ENCODE data around the gene TBK1. TPM values are rescaled to one million over a fixed set of nuclear protein-coding genes. Genes with fewer than 3 reads are reported as not detected.
A peak's percentile ranks its signal among the peaks of the same experiment; 100 is the strongest.

The TBK1 gene
- total and polyA plus RNA-seq, 9 of the 15 experiments (the other 6 are each of a cell fraction or from before 2014, with no cell fraction given): 20.4 to 42.0 (median 27.8) TPM

GRCh38 chr12:64457032-64457431, 5.1 kb downstream of the TBK1 start (continued):
- TF ChIP-seq UBTF (IDR thresholded peaks at IDR 0.05; ENCODE audit: borderline replicate concordance in 1 of 2, low read depth in 2 of 2, low read length in 2 of 2) (no peak), CEBPG (CRISPR knock-in tag; IDR thresholded peaks at IDR 0.05) (no peak), CEBPG (tag; conservative IDR thresholded peaks at IDR 0.05 in 1 of 2, IDR thresholded peaks at IDR 0.05 in 1 of 2) (no peak), MXD1 (CRISPR knock-in tag; IDR thresholded peaks at IDR 0.05; ENCODE audit: borderline replicate concordance, poor library complexity, severe bottlenecking) (no peak), ZNF583 (CRISPR knock-in tag; IDR thresholded peaks at IDR 0.05) (no peak), ZNF212 (CRISPR knock-in tag; IDR thresholded peaks at IDR 0.05) (no peak), ETS2 (tag; IDR thresholded peaks at IDR 0.05; ENCODE audit: borderline replicate concordance, poor library complexity, severe bottlenecking) (no peak), SMARCE1 (IDR thresholded peaks at IDR 0.05) (peak; percentile 77), STAT5A (IDR thresholded peaks at IDR 0.05; ENCODE audit: borderline replicate concordance, low read length) (peak; percentile 28; the same call in 1 of the 2 replicates), BHLHE40 (IDR thresholded peaks at IDR 0.05; ENCODE audit: low read length) (no peak), E4F1 (CRISPR knock-in tag; IDR thresholded peaks at IDR 0.05; ENCODE audit: borderline replicate concordance) (no peak), NCOA1 (IDR thresholded peaks at IDR 0.05; ENCODE audit: low read depth) (no peak), NFIX (CRISPR knock-in tag; IDR thresholded peaks at IDR 0.05; ENCODE audit: low read depth) (no peak), ETV5 (CRISPR knock-in tag; IDR thresholded peaks at IDR 0.05; ENCODE audit: low read depth) (no peak), TBL1XR1 (IDR thresholded peaks at IDR 0.05; ENCODE audit: low read length in 2 of 2) (no peak), TBP (optimal IDR thresholded peaks at IDR 0.05; ENCODE audit: low read depth, low read length) (no peak), ZNF785 (CRISPR knock-in tag; IDR thresholded peaks at IDR 0.05) (no peak), NFE2 (IDR thresholded peaks at IDR 0.05; ENCODE audit: low read depth) (peak; percentile 44; the same call in 1 of the 2 replicates), ZNF197 (CRISPR knock-in tag; IDR thresholded peaks at IDR 0.05; ENCODE audit: low read depth) (no peak)
- TF ChIP-seq, protein P1, sequence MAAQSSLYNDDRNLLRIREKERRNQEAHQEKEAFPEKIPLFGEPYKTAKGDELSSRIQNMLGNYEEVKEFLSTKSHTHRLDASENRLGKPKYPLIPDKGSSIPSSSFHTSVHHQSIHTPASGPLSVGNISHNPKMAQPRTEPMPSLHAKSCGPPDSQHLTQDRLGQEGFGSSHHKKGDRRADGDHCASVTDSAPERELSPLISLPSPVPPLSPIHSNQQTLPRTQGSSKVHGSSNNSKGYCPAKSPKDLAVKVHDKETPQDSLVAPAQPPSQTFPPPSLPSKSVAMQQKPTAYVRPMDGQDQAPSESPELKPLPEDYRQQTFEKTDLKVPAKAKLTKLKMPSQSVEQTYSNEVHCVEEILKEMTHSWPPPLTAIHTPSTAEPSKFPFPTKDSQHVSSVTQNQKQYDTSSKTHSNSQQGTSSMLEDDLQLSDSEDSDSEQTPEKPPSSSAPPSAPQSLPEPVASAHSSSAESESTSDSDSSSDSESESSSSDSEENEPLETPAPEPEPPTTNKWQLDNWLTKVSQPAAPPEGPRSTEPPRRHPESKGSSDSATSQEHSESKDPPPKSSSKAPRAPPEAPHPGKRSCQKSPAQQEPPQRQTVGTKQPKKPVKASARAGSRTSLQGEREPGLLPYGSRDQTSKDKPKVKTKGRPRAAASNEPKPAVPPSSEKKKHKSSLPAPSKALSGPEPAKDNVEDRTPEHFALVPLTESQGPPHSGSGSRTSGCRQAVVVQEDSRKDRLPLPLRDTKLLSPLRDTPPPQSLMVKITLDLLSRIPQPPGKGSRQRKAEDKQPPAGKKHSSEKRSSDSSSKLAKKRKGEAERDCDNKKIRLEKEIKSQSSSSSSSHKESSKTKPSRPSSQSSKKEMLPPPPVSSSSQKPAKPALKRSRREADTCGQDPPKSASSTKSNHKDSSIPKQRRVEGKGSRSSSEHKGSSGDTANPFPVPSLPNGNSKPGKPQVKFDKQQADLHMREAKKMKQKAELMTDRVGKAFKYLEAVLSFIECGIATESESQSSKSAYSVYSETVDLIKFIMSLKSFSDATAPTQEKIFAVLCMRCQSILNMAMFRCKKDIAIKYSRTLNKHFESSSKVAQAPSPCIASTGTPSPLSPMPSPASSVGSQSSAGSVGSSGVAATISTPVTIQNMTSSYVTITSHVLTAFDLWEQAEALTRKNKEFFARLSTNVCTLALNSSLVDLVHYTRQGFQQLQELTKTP (IDR thresholded peaks at IDR 0.05; ENCODE audit: low read depth in 1 of 2, partially characterized antibody in 2 of 2): peak; percentile 54 to 55
